K562 (cell line): ENCODE measurements around the gene YOD1. TPM values are rescaled to one million over a fixed set of nuclear protein-coding genes. Genes with fewer than 3 reads are reported as not detected.
A peak's percentile ranks its signal among the peaks of the same experiment; 100 is the strongest.

Experiments
- CREM ChIP-seq: IDR thresholded peaks from 2 replicates; pipeline ENCODE4 v1.6.1; 2014; ENCODE audit warnings: antibody characterized with exemption, low read depth
- NEUROD1 ChIP-seq: fragments of 150-350 bp; IDR thresholded peaks from 2 replicates; pipeline ENCODE4 v1.6.1; 2014; ENCODE audit warnings: borderline replicate concordance, low read length, low read depth; ENCODE audit not compliant: partially characterized antibody
- POLR3A ChIP-seq: IDR thresholded peaks from 2 replicates; pipeline ENCODE4 v1.6.1; 2011; ENCODE audit warnings: borderline replicate concordance, mild to moderate bottlenecking, moderate library complexity; ENCODE audit not compliant: insufficient read length, insufficient read depth; ENCODE audit errors: extremely low read depth
- SETDB1 ChIP-seq: IDR thresholded peaks from one replicate; pipeline ENCODE4 v1.6.1; 2012; ENCODE audit warnings: low read length, control low read depth, inconsistent platforms
- TBL1XR1 ChIP-seq, 2 experiments: IDR thresholded peaks; 2 replicates each; pipeline ENCODE4 v1.6.1; 2012; ENCODE audit warnings: improper control_type of control experiment in 2 of 2, low read length in 2 of 2, mild to moderate bottlenecking in 1 of 2
- TRIM24 ChIP-seq, 2 experiments: fragments of 450-650 bp; IDR thresholded peaks; 2 replicates each; pipeline ENCODE4 v1.6.1; 2016
- ZBTB17 ChIP-seq: fragments of 450-650 bp; formaldehyde crosslinking; IDR thresholded peaks from 2 replicates; pipeline ENCODE4 v1.4.0; 2020; ENCODE audit warnings: mild to moderate bottlenecking
- ZKSCAN3 ChIP-seq: fragments of 250-450 bp; sonication (Bioruptor Pico); IDR thresholded peaks from 2 replicates; pipeline ENCODE4 v1.4.0; 2020
- ZNF436 ChIP-seq: fragments of 250-450, 450-650 bp; sonication (Bioruptor Pico); formaldehyde crosslinking; IDR thresholded peaks from 2 replicates; pipeline ENCODE4 v1.7.0; 2020; ENCODE audit warnings: mild to moderate bottlenecking
- polyA plus RNA-seq, 8 experiments: library from polyadenylated mRNA; depleted of rRNA in 4 of 8; stranded (reverse) in 5 of 8; unstranded in 3 of 8; fragments of >200 nt; fragmentation: Nextera tagmentation in 2 of 8; fragmentation: Illumina TruSeq in 1 of 8; extraction: Ambion mirVana in 2 of 8; extraction: Trizol in 1 of 8; gene quantifications; 2 replicates each; pipeline versions ENCODE4 v1.2.1 to v1.2.3, GENCODE V29; 2011 to 2014; ENCODE audit warnings: inconsistent platforms in 1 of 8, missing spikeins in 1 of 8
- total RNA-seq, 7 experiments: library from RNA; depleted of rRNA in 6 of 7; stranded (reverse); fragments of >200 nt in 6 of 7; fragmentation: Illumina TruSeq in 2 of 7; extraction: Trizol in 2 of 7; gene quantifications; 2 replicates each; pipeline versions ENCODE4 v1.2.1 to v1.2.3, GENCODE V29; 2011 to 2021; ENCODE audit warnings: low replicate concordance in 1 of 7
- TF ChIP-seq, protein P1 (sequence below), 2 experiments: fragments of 150-350 bp in 1 of 2; IDR thresholded peaks; 2 replicates each; pipeline ENCODE4 v1.6.1; 2012 to 2016; ENCODE audit warnings: low read depth in 2 of 2, low read length in 2 of 2, mild to moderate bottlenecking in 1 of 2, moderate library complexity in 1 of 2
- TF ChIP-seq, protein P2 (sequence below): fragments of 250-450 bp; sonication (Bioruptor Pico); IDR thresholded peaks from 2 replicates; pipeline ENCODE4 v1.4.0; 2020
- TF ChIP-seq, protein P3 (sequence below): sonication (generic); formaldehyde crosslinking; IDR thresholded peaks from 2 replicates; pipeline ENCODE4 v1.8.1; 2022; ENCODE audit warnings: missing genetic modification reagents
- TF ChIP-seq, protein P4 (sequence below): fragments of 450-650 bp; IDR thresholded peaks from 2 replicates; pipeline ENCODE4 v1.7.1; 2018; ENCODE audit warnings: mild to moderate bottlenecking, low read depth; ENCODE audit not compliant: partially characterized antibody

YOD1 gene
- total and polyA plus RNA-seq, 9 of the 15 experiments (the other 6 are each of a cell fraction or from before 2014, with no cell fraction given) = 18.2 to 78.1 (median 46.9) TPM

DNA sequence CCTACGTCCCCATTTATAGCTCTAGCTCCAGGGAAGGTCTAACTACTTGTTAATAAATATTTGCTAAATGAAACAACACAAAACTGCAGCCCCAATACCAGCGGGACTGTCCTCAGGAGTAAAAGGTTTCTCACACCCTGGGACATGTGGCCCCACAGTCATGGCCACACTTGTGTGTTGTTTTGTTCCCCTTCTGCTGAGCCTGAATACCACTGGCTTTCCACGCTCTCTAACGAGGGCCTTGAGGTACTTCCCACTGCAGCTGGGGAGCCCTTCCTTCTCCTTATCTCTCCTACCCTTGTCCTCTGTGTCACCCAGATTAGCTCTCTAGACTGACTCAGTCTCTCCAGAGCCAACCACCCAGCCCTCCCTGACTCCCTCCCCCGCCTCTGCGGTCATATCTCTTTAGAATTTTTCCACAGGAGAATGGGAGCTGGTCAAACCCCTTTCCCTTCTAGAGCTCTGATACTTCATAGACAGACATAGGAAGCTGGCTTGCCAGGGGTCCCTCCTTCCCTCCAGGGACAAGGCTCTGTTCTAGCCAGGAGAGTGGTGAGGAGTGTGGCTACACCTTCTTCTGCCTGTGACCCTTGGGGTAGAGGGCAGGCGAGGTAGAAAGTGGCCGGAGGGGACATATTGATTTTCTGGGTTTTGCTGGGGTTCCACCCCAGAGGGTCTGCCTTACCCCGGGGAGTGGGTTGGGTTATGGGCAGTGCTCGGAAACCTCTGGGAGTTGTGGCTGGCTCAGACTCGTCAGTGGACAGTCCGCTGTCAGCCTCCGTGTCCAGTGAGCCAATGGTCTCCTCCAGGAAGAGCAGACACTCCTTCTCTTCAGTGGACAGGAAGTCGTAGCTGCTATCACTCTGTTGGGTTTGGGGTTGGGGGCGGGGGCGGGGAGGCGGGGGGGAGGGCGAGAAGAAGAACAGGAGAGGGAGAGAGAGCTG, 26.5 kb downstream of the YOD1 start (continued):
- TF ChIP-seq, protein P1, sequence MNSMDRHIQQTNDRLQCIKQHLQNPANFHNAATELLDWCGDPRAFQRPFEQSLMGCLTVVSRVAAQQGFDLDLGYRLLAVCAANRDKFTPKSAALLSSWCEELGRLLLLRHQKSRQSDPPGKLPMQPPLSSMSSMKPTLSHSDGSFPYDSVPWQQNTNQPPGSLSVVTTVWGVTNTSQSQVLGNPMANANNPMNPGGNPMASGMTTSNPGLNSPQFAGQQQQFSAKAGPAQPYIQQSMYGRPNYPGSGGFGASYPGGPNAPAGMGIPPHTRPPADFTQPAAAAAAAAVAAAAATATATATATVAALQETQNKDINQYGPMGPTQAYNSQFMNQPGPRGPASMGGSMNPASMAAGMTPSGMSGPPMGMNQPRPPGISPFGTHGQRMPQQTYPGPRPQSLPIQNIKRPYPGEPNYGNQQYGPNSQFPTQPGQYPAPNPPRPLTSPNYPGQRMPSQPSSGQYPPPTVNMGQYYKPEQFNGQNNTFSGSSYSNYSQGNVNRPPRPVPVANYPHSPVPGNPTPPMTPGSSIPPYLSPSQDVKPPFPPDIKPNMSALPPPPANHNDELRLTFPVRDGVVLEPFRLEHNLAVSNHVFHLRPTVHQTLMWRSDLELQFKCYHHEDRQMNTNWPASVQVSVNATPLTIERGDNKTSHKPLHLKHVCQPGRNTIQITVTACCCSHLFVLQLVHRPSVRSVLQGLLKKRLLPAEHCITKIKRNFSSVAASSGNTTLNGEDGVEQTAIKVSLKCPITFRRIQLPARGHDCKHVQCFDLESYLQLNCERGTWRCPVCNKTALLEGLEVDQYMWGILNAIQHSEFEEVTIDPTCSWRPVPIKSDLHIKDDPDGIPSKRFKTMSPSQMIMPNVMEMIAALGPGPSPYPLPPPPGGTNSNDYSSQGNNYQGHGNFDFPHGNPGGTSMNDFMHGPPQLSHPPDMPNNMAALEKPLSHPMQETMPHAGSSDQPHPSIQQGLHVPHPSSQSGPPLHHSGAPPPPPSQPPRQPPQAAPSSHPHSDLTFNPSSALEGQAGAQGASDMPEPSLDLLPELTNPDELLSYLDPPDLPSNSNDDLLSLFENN (IDR thresholded peaks at IDR 0.05; ENCODE audit: low read depth in 2 of 2, low read length in 2 of 2) = peak in 1 of 2 experiments; percentile 98; a peak in 2 of 4 replicates
- TF ChIP-seq CREM = peak; percentile 87
- peak; percentile 96 for TF ChIP-seq SETDB1
- TF ChIP-seq, protein P2, sequence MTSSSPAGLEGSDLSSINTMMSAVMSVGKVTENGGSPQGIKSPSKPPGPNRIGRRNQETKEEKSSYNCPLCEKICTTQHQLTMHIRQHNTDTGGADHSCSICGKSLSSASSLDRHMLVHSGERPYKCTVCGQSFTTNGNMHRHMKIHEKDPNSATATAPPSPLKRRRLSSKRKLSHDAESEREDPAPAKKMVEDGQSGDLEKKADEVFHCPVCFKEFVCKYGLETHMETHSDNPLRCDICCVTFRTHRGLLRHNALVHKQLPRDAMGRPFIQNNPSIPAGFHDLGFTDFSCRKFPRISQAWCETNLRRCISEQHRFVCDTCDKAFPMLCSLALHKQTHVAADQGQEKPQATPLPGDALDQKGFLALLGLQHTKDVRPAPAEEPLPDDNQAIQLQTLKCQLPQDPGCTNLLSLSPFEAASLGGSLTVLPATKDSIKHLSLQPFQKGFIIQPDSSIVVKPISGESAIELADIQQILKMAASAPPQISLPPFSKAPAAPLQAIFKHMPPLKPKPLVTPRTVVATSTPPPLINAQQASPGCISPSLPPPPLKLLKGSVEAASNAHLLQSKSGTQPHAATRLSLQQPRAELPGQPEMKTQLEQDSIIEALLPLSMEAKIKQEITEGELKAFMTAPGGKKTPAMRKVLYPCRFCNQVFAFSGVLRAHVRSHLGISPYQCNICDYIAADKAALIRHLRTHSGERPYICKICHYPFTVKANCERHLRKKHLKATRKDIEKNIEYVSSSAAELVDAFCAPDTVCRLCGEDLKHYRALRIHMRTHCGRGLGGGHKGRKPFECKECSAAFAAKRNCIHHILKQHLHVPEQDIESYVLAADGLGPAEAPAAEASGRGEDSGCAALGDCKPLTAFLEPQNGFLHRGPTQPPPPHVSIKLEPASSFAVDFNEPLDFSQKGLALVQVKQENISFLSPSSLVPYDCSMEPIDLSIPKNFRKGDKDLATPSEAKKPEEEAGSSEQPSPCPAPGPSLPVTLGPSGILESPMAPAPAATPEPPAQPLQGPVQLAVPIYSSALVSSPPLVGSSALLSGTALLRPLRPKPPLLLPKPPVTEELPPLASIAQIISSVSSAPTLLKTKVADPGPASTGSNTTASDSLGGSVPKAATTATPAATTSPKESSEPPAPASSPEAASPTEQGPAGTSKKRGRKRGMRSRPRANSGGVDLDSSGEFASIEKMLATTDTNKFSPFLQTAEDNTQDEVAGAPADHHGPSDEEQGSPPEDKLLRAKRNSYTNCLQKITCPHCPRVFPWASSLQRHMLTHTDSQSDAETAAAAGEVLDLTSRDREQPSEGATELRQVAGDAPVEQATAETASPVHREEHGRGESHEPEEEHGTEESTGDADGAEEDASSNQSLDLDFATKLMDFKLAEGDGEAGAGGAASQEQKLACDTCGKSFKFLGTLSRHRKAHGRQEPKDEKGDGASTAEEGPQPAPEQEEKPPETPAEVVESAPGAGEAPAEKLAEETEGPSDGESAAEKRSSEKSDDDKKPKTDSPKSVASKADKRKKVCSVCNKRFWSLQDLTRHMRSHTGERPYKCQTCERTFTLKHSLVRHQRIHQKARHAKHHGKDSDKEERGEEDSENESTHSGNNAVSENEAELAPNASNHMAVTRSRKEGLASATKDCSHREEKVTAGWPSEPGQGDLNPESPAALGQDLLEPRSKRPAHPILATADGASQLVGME (CRISPR knock-in tag) = peak; percentile 99
- peak; percentile 97 for TF ChIP-seq ZBTB17
- no peak for TF ChIP-seq ZNF436
- TF ChIP-seq NEUROD1 = peak; percentile 97
- TF ChIP-seq TRIM24 (IDR thresholded peaks at IDR 0.05) = peak; percentile 97 to 98
- no peak for TF ChIP-seq POLR3A
- TF ChIP-seq, protein P3, sequence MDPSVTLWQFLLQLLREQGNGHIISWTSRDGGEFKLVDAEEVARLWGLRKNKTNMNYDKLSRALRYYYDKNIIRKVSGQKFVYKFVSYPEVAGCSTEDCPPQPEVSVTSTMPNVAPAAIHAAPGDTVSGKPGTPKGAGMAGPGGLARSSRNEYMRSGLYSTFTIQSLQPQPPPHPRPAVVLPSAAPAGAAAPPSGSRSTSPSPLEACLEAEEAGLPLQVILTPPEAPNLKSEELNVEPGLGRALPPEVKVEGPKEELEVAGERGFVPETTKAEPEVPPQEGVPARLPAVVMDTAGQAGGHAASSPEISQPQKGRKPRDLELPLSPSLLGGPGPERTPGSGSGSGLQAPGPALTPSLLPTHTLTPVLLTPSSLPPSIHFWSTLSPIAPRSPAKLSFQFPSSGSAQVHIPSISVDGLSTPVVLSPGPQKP (CRISPR knock-in tag) = no peak
- peak; percentile 77; the same call in 1 of the 2 replicates for TF ChIP-seq ZKSCAN3 (CRISPR knock-in tag)
- TF ChIP-seq TBL1XR1 (IDR thresholded peaks at IDR 0.05; ENCODE audit: low read length in 2 of 2) = peak; percentile 96 to 99; a peak in 3 of 4 replicates
- TF ChIP-seq, protein P4, sequence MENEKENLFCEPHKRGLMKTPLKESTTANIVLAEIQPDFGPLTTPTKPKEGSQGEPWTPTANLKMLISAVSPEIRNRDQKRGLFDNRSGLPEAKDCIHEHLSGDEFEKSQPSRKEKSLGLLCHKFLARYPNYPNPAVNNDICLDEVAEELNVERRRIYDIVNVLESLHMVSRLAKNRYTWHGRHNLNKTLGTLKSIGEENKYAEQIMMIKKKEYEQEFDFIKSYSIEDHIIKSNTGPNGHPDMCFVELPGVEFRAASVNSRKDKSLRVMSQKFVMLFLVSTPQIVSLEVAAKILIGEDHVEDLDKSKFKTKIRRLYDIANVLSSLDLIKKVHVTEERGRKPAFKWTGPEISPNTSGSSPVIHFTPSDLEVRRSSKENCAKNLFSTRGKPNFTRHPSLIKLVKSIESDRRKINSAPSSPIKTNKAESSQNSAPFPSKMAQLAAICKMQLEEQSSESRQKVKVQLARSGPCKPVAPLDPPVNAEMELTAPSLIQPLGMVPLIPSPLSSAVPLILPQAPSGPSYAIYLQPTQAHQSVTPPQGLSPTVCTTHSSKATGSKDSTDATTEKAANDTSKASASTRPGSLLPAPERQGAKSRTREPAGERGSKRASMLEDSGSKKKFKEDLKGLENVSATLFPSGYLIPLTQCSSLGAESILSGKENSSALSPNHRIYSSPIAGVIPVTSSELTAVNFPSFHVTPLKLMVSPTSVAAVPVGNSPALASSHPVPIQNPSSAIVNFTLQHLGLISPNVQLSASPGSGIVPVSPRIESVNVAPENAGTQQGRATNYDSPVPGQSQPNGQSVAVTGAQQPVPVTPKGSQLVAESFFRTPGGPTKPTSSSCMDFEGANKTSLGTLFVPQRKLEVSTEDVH = peak; percentile 61
